Smooth muscle cell (in vitro differentiated cells): ENCODE results near the gene SEMA3F. TPM values are rescaled to one million over a fixed set of nuclear protein-coding genes. Genes with fewer than 3 reads are reported as not detected.

Experiments used
- DNase-seq: peaks from one replicate; lab custom pipeline; 2025; ENCODE audit not compliant: unreplicated experiment; lab: John Stamatoyannopoulos, UW
- H2AFZ ChIP-seq: fragments of 200-600 bp; sonication (generic); 2 replicates; pipeline ENCODE4 v1.6.0; 2016; ENCODE audit warnings: antibody characterized with exemption, low read depth, mild to moderate bottlenecking
- H3F3A ChIP-seq: fragments of 200-600 bp; sonication (generic); 2 replicates; pipeline ENCODE4 v1.6.0; 2017; ENCODE audit warnings: antibody characterized with exemption, low read depth
- H3K27ac ChIP-seq: fragments of 200-600 bp; sonication (generic); 2 replicates; pipeline ENCODE4 v1.5.1; 2016; ENCODE audit warnings: low read depth, mild to moderate bottlenecking
- H3K27me3 ChIP-seq: fragments of 200-600 bp; sonication (generic); 2 replicates; pipeline ENCODE4 v1.6.1; 2016; ENCODE audit warnings: low read depth, mild to moderate bottlenecking
- H3K36me3 ChIP-seq: fragments of 200-600 bp; sonication (generic); 2 replicates; pipeline ENCODE4 v1.5.1; 2016; ENCODE audit warnings: low read depth
- H3K4me1 ChIP-seq: fragments of 200-600 bp; sonication (generic); 2 replicates; pipeline ENCODE4 v1.5.1; 2016; ENCODE audit warnings: low read depth
- H3K4me2 ChIP-seq: fragments of 200-600 bp; sonication (generic); 2 replicates; pipeline ENCODE4 v1.6.0; 2016; ENCODE audit warnings: mild to moderate bottlenecking
- H3K4me3 ChIP-seq: fragments of 200-600 bp; sonication (generic); 2 replicates; pipeline ENCODE4 v1.5.1; 2016; ENCODE audit warnings: mild to moderate bottlenecking
- H3K79me2 ChIP-seq: fragments of 200-600 bp; sonication (generic); 2 replicates; pipeline ENCODE4 v1.6.0; 2016; ENCODE audit warnings: low read depth, mild to moderate bottlenecking
- H3K9ac ChIP-seq: fragments of 200-600 bp; sonication (generic); 2 replicates; pipeline ENCODE4 v1.6.0; 2016; ENCODE audit warnings: low read depth
- H3K9me3 ChIP-seq: fragments of 200-600 bp; sonication (generic); replicated peaks from 2 replicates; pipeline ENCODE4 v1.5.1; 2016; ENCODE audit warnings: low read depth
- H4K20me1 ChIP-seq: fragments of 200-600 bp; sonication (generic); 2 replicates; pipeline ENCODE4 v1.6.0; 2016; ENCODE audit warnings: low read depth
- CTCF ChIP-seq: fragments of 200-600 bp; sonication (generic); IDR thresholded peaks from 2 replicates; pipeline ENCODE4 v1.5.1; 2017; ENCODE audit warnings: borderline replicate concordance, mild to moderate bottlenecking, antibody characterized with exemption; ENCODE audit not compliant: insufficient read depth, poor library complexity, severe bottlenecking
- WGBS: methylation state at CpG from one replicate; pipeline ENCODE4 v1.1.7; 2016; ENCODE audit warnings: low lambda C conversion rate; 5-methylcytosine and 5-hydroxymethylcytosine counted together
- polyA plus RNA-seq: library from polyadenylated mRNA; unstranded; fragments of >200 nt; fragmentation: Nextera tagmentation; extraction: Ambion mirVana; gene quantifications from 2 replicates; pipeline ENCODE4 v1.2.1, GENCODE V29; 2016
- total RNA-seq: library from RNA; depleted of rRNA; stranded (reverse); fragments of >200 nt; gene quantifications from 2 replicates; pipeline ENCODE4 v1.2.3, GENCODE V29; 2014

The SEMA3F gene
- total RNA-seq: 16.9 and 25.0 TPM in 2 replicates
- polyA plus RNA-seq: 9.2 and 17.8 TPM in 2 replicates

GRCh38 chr3:50154840-50155490 is at the start of gene SEMA3F:
Gene SEMA3F, plus strand, starts transcription at chr3:50155324. Its CDS starts 4,299 bp downstream, at chr3:50159623.
- Histone ChIP-seq H4K20me1 (peaks cover 9% of the 10 kb centered on the region), H3K4me1 (peaks cover 31% of the 10 kb centered on the region), H3K27ac (no peak within 1 kb of the TSS), H3K9ac (peak within 1 kb of the TSS; percentile 43), H2AFZ (no peak within 1 kb of the TSS), H3K79me2 (no peaks in the 10 kb centered on the region), H3K27me3 (peaks cover 31% of the 10 kb centered on the region), H3K9me3 (no peaks in the 10 kb centered on the region), H3F3A (no peaks in the 10 kb centered on the region), H3K4me2 (peak within 1 kb of the TSS; percentile 91), H3K36me3 (no peaks in the 10 kb centered on the region), H3K4me3 (peak within 1 kb of the TSS; percentile 63)
- no peak for TF ChIP-seq CTCF
- WGBS: 0% methylated on average over 37 of the region's 98 CpGs
- DNase-seq: peak; percentile 18

- DNase-seq: no peak
- H3F3A ChIP-seq: peaks cover 50% of the 10 kb centered on the region
- H3K27me3 ChIP-seq: no peaks in the 10 kb centered on the region
- no peak overlapping the region for H3K4me3 ChIP-seq
- no peak for TF ChIP-seq CTCF
- H3K4me1 ChIP-seq: no peaks in the 10 kb centered on the region
- H3K9ac ChIP-seq: no peak overlapping the region
- 93% methylated on average over 5 of the region's 5 CpGs for WGBS
- no peak overlapping the region for H3K27ac ChIP-seq
- H4K20me1 ChIP-seq: peaks cover 96% of the 10 kb centered on the region
- peaks cover 75% of the 10 kb centered on the region for H3K36me3 ChIP-seq
- H3K9me3 ChIP-seq: no peaks in the 10 kb centered on the region
- H3K79me2 ChIP-seq: no peaks in the 10 kb centered on the region
- H2AFZ ChIP-seq: no peak overlapping the region
- H3K4me2 ChIP-seq: no peak overlapping the region
These were observed 43.4 kb upstream of the SEMA3F start for GRCh38 chr3:50111757-50112156.

GRCh38 chr3:50112462-50112861 is 42.7 kb upstream of the SEMA3F start:
- Histone ChIP-seq H4K20me1 (peaks cover 96% of the 10 kb centered on the region), H3K9ac (no peak overlapping the region), H2AFZ (no peak overlapping the region), H3K27ac (no peak overlapping the region), H3F3A (peaks cover 47% of the 10 kb centered on the region), H3K4me3 (no peak overlapping the region), H3K9me3 (no peaks in the 10 kb centered on the region), H3K27me3 (no peaks in the 10 kb centered on the region), H3K79me2 (no peaks in the 10 kb centered on the region), H3K4me1 (no peaks in the 10 kb centered on the region), H3K4me2 (no peak overlapping the region), H3K36me3 (peaks cover 73% of the 10 kb centered on the region)
- TF ChIP-seq CTCF: no peak
- DNase-seq: no peak
- WGBS: 99% methylated on average over 3 of the region's 3 CpGs

- DNase-seq: no peak
- Histone ChIP-seq H3K27ac (no peak overlapping the region), H3K4me2 (no peak overlapping the region), H3K27me3 (no peaks in the 10 kb centered on the region), H3K4me1 (no peaks in the 10 kb centered on the region), H3F3A (peaks cover 58% of the 10 kb centered on the region), H2AFZ (no peak overlapping the region), H3K9ac (no peak overlapping the region), H3K79me2 (no peaks in the 10 kb centered on the region), H4K20me1 (peaks cover 98% of the 10 kb centered on the region), H3K9me3 (no peaks in the 10 kb centered on the region), H3K4me3 (no peak overlapping the region), H3K36me3 (peaks cover 55% of the 10 kb centered on the region)
- WGBS: 94% methylated on average over 8 of the region's 8 CpGs
- TF ChIP-seq CTCF: no peak
These were observed 38.0 kb upstream of the SEMA3F start for GRCh38 chr3:50117120-50117519.
